Esophagus muscularis mucosa (tissue), 4 donors: ENCODE data around the gene HOXB5. TPM values are rescaled to one million over a fixed set of nuclear protein-coding genes. Genes with fewer than 3 reads are reported as not detected.

Source experiments
- DNase-seq: peaks from one replicate; pipeline ENCODE4 v3.0.0-alpha.2; 2017; ENCODE audit errors: extremely low spot score
- H3K27ac ChIP-seq, 4 donors: fragments of 200-600 bp; sonication (generic); replicated peaks in 1 of 4; 1 replicate in 3 of 4; 2 replicates in 1 of 4; pipeline ENCODE4 v1.5.1; 2016 to 2019; ENCODE audit warnings: mild to moderate bottlenecking in 1 of 4
- H3K27me3 ChIP-seq, 4 donors: fragments of 200-600 bp; sonication (generic); one replicate each; pipeline versions ENCODE4 v1.5.1 to v1.6.0; 2016 to 2019
- H3K36me3 ChIP-seq, 4 donors: fragments of 200-600 bp; sonication (generic); one replicate each; pipeline ENCODE4 v1.5.1; 2016 to 2019
- H3K4me1 ChIP-seq, 4 donors: fragments of 200-600 bp; sonication (generic); one replicate each; pipeline ENCODE4 v1.5.1; 2016 to 2019
- H3K4me3 ChIP-seq, 4 donors: fragments of 200-600 bp; sonication (generic); 1 replicate in 2 of 4; 2 replicates in 2 of 4; pipeline ENCODE4 v1.5.1; 2016 to 2019; ENCODE audit warnings: mild to moderate bottlenecking in 4 of 4, moderate library complexity in 1 of 4
- H3K9me3 ChIP-seq, 4 donors: fragments of 200-600 bp; sonication (generic); 1 replicate in 3 of 4; 2 replicates in 1 of 4; pipeline ENCODE4 v1.5.1; 2016 to 2019
- EP300 ChIP-seq: sonication (generic); formaldehyde crosslinking; IDR thresholded peaks from one replicate; pipeline ENCODE4 v1.6.1; 2017; ENCODE audit warnings: antibody characterized with exemption
- POLR2A ChIP-seq: fragments of 450-650 bp; IDR thresholded peaks from one replicate; pipeline ENCODE4 v1.6.1; 2017; ENCODE audit warnings: antibody characterized with exemption, moderate library complexity, mild to moderate bottlenecking, low read depth
- POLR2AphosphoS5 ChIP-seq, 2 donors: sonication (generic); formaldehyde crosslinking; IDR thresholded peaks; one replicate each; pipeline ENCODE4 v1.6.1; 2017; ENCODE audit warnings: antibody characterized with exemption in 2 of 2
- WGBS: methylation state at CpG from one replicate; pipeline ENCODE4 v1.1.5; 2018; 5-methylcytosine and 5-hydroxymethylcytosine counted together
- intact Hi-C: fragments of 100-400 bp; cut with DNase I; formaldehyde crosslinking; loops from one replicate; pipeline ENCODE4 v1.15.1; 2023
- total RNA-seq, 4 donors: library from RNA; depleted of rRNA; stranded (reverse); fragments of >200 nt; gene quantifications; one replicate each; pipeline versions ENCODE4 v1.1.0 to v1.2.1, GENCODE V29; 2016
- TF ChIP-seq, protein P1 (sequence below), 3 experiments: fragments of 200-600 bp in 2 of 3; fragments of 450-650 bp in 1 of 3; sonication (generic) in 2 of 3; IDR thresholded peaks; one replicate each; pipeline ENCODE4 v1.5.1; 2017 to 2019; ENCODE audit warnings: antibody characterized with exemption in 3 of 3, mild to moderate bottlenecking in 2 of 3, moderate library complexity in 1 of 3

Gene HOXB5
- total RNA-seq, 4 donors from 2014 or later, result 0.17 to 0.83 (median 0.36) TPM

DNA sequence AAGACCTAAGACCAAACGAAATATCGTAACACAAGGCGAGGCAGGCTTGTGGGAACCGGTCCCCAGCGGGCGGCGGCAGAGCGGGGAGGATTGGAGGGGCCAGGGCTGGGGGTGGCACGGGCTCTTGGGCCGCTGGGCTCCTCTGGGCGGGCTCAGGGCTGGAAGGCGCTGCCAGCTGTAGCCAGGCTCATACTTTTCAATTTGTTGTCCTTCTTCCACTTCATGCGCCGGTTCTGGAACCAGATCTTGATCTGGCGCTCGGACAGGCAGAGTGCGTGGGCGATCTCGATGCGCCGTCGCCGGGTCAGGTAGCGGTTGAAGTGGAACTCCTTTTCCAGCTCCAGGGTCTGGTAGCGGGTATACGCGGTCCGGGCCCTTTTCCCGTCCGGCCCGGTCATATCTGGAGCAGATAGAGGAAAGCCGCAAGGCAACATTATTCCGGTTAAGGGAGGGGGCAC is 1.5 kb downstream of the HOXB5 start:
- H3K4me1 ChIP-seq, result peaks cover 25 to 54% (median 44%) of the 10 kb centered on the region in 4 donors
- WGBS, result 36% methylated on average over 20 of the region's 33 CpGs

DNA sequence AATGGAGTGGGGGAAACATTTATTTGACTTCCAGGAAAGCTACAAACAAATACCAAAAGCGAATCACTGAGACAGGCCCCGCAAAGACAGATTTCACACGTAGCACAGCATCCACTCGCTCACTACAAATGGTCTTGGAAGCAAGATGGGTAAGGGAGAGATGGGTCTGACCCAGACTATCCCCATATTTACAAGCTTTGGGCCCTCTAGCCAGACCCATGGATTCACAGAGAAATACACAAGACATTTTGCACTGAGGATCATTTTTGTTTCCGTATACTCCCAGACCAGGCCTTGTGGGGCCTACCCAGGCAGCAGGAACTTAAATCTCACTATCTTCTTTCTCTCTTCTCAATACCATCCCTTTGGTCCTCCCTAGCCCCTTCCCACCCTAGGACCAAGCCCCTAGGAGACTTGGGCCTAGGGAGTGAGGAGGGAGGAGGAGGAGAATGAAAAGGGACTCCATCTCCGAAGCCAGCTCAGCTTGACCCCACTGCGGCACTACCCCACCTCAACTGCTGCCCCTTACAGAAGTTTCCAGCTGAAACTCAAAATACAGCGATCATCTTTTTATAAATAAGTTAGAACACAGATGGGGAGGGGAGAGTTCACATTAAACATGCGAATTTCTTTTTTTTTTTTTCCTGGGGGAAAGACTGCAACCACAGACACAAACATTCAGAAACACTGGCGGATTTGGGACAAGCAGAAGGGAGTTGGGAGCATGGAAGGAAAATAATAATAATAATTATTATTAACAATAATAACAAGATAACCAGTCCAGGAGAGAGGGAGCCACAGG is 2.1 kb downstream of the HOXB5 start:
- no peaks in the 10 kb centered on the region for H3K9me3 ChIP-seq
- DNase-seq, result no peak
- peak overlapping the region in 2 of 4 donors; percentile 56 to 72 for H3K27ac ChIP-seq
- peaks cover 6 to 48% (median 13%) of the 10 kb centered on the region in 4 donors for H3K27me3 ChIP-seq
- intact Hi-C loops, result loop anchor here (5.0 kb wide), 1 partner anchor 254 kb away; no protein-coding TSS in a partner anchor
- no peak for TF ChIP-seq POLR2A
- TF ChIP-seq, protein P1, sequence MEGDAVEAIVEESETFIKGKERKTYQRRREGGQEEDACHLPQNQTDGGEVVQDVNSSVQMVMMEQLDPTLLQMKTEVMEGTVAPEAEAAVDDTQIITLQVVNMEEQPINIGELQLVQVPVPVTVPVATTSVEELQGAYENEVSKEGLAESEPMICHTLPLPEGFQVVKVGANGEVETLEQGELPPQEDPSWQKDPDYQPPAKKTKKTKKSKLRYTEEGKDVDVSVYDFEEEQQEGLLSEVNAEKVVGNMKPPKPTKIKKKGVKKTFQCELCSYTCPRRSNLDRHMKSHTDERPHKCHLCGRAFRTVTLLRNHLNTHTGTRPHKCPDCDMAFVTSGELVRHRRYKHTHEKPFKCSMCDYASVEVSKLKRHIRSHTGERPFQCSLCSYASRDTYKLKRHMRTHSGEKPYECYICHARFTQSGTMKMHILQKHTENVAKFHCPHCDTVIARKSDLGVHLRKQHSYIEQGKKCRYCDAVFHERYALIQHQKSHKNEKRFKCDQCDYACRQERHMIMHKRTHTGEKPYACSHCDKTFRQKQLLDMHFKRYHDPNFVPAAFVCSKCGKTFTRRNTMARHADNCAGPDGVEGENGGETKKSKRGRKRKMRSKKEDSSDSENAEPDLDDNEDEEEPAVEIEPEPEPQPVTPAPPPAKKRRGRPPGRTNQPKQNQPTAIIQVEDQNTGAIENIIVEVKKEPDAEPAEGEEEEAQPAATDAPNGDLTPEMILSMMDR (IDR thresholded peaks at IDR 0.05), result no peak
- TF ChIP-seq POLR2AphosphoS5 (IDR thresholded peaks at IDR 0.05), result no peak
- no peak for TF ChIP-seq EP300
- H3K4me1 ChIP-seq, result peaks cover 29 to 54% (median 45%) of the 10 kb centered on the region in 4 donors
- 94% methylated on average over 10 of the region's 10 CpGs for WGBS
- H3K4me3 ChIP-seq, result peak overlapping the region in 3 of 4 donors; percentile 54 to 64 (median 57)
- no peaks in the 10 kb centered on the region for H3K36me3 ChIP-seq

More for the DNA sequence above, 1.5 kb downstream of the HOXB5 start:
- peaks cover 6 to 54% (median 19%) of the 10 kb centered on the region in 4 donors for H3K27me3 ChIP-seq
- no peak for DNase-seq
- peak overlapping the region; percentile 42 to 72 (median 60) for H3K27ac ChIP-seq
- intact Hi-C loops, result loop anchor here (5.0 kb wide), 1 partner anchor 255 kb away; no protein-coding TSS in a partner anchor
- no peaks in the 10 kb centered on the region for H3K36me3 ChIP-seq
- H3K4me3 ChIP-seq, result peak overlapping the region; percentile 54 to 64 (median 60)
- H3K9me3 ChIP-seq, result no peaks in the 10 kb centered on the region
- no peak for TF ChIP-seq EP300
- TF ChIP-seq, protein P1 (IDR thresholded peaks at IDR 0.05), result no peak
- TF ChIP-seq POLR2AphosphoS5 (IDR thresholded peaks at IDR 0.05), result no peak
- no peak for TF ChIP-seq POLR2A

DNA sequence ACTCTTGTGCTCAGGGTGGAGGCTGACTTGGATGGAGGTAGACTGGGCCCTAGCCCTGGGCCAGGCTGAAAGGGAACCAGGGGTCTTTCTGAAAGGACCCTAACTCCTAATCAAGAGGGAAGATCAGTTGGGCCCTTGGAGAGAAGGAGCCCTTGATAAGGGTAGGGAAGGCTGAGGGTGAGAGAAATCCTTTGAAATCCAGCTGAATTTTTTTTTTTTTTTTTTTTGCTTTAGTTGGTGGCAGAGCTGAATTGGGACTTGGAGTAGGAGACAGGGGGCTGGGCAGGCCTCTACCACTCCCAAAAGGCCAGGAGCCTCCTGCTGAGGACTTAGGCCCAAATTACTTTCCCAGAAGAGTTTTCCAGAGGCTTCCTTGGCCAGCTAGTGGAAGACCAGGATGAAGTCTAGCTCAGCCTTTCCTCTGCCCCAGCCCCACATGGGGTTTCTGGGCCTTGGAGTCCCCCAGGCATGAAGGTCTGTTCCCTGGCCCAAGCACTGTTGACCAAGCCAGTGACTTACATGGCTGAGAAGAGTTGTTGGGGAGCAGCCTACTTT is 2.9 kb downstream of the HOXB5 start:
- Histone ChIP-seq H3K4me1 (peaks cover 31 to 54% (median 46%) of the 10 kb centered on the region in 4 donors), H3K27ac (peak overlapping the region in 1 of 4 donors; percentile 91), H3K9me3 (no peaks in the 10 kb centered on the region), H3K4me3 (no peak overlapping the region), H3K36me3 (no peaks in the 10 kb centered on the region), H3K27me3 (peaks cover 0 to 40% (median 9%) of the 10 kb centered on the region in 4 donors)
- TF ChIP-seq POLR2A (no peak), POLR2AphosphoS5 (IDR thresholded peaks at IDR 0.05) (no peak), EP300 (no peak)
- TF ChIP-seq, protein P1 (IDR thresholded peaks at IDR 0.05), result no peak
- intact Hi-C loops, result loop anchor here (5.0 kb wide), 1 partner anchor 253 kb away; no protein-coding TSS in a partner anchor
- no peak for DNase-seq

DNA sequence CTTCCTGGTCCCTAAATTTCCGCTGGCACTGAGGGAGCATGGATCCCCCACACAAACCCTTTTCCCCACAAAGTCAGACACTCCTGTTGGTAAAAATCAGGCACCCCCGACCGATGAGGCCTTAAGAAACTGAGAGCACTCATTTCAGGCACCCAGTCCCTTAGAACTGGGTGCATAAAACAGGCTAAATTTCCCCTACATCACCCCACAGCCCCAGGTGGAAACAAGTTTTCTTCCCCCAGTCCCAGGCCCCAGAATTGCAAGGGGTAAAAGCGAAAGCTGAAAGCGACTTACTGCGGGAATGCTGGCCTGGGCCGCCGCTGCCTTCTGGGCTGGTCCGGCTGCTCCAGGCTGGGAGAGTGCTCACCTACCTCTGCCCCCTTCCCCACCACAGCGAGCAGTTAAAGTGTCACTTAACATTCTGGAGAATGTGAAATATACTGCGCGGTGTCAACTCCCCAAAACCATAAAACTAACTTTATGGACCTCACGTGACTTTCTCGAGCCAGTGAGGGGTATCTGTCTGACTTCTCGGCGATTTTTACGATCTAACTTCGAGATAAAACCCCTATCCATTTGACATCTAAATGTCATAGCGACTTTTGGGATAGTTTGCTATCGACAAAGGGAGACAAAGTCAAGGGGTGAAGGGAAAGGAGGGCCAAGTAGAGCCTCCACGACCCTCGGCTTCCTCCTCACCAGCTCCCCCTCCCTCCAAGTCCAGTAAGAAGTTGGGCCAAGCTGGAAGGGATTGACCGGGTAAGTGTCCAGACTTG is 3.6 kb downstream of the HOXB5 start, which contains the start of gene HOXB3:
TSS of gene HOXB3 (minus strand) at position 411 of the 776 bp plus-strand sequence. CDS start 37,767 bp downstream, outside the sequence.
- peaks cover 0 to 34% (median 4%) of the 10 kb centered on the region in 4 donors for H3K27me3 ChIP-seq
- intact Hi-C loops, result loop anchor here (5.0 kb wide), 1 partner anchor 253 kb away; no protein-coding TSS in a partner anchor
- H3K36me3 ChIP-seq, result no peaks in the 10 kb centered on the region
- peaks cover 35 to 57% (median 48%) of the 10 kb centered on the region in 4 donors for H3K4me1 ChIP-seq
- DNase-seq, result no peak
- TF ChIP-seq EP300 (no peak), POLR2A (no peak), POLR2AphosphoS5 (IDR thresholded peaks at IDR 0.05) (no peak)
- peak within 1 kb of the TSS in 2 of 4 donors; percentile 13 to 91 for H3K27ac ChIP-seq
- H3K4me3 ChIP-seq, result peak within 1 kb of the TSS in 2 of 4 donors; percentile 8 to 28
- WGBS, result 81% methylated on average over 23 of the region's 23 CpGs
- H3K9me3 ChIP-seq, result no peaks in the 10 kb centered on the region
